Kidney glomerular epithelial cell (primary cell): ENCODE data around the gene GALNTL6.

ENCODE experiments used
- DNase-seq: peaks from one replicate; lab custom pipeline; 2025; lab: John Stamatoyannopoulos, UW

GALNTL6 gene

DNA sequence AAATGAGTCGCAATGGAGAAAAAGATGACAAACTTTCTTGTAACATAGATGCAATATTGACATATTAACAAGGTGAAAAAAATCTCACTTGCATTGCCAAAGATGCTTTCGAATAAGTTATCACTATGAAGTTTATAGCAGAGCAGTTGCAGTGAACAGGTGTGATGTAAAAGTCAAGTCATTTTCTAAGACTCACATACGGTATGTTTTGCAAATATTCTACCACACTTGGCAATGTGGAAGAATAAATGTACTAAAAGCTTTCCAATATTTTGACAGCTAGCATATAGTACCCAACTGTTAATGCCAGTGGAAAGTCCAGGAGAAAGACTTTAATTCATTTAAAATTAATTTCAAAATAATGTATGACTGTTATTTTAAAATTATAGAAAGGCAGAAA lies 76.5 kb downstream of the GALNTL6 start:
- DNase-seq, result no peak

- DNase-seq, result no peak
Measured at GRCh38 chr4:171891038-171891437, 77.8 kb downstream of the GALNTL6 start.

DNA sequence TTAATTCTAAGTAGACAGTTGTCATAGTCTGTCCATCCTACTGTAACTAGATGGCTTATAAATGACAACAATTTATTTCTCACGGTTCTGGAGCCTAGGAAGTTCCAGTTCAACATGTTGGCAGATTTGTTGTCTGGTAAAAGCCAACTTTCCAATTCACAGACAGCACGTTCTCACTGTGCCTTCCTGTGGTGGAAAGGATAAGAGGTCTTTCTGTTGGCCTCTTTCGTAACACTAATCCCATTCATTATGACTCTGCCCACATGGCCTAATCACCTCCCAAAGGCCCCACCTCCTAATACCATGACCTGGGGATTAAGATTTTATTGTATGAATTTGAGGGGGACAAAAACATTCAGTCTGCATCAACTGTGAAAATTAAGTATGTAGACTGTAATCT lies 83.2 kb downstream of the GALNTL6 start:
- DNase-seq, result no peak

DNA sequence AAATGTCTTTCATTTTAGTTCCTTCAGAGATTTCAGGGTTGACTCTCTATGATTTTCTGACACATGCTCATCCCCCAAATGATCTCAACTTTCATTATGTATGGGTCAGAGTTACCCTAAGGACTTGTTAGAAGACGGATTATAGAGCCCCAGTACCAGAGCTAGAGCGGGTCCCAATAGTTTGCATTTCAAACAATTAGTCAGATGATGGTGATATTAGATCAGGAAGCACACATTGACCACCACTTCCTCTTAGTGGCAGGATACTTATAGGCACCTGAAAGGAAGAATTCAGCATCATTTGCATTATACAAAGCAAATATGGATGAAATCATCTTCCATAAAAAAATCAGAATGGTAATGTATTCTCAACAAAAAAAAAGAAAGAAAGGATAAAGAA lies 106.1 kb downstream of the GALNTL6 start:
- DNase-seq, result no peak

GRCh38 chr4:171920901-171921300 lies 107.7 kb downstream of the GALNTL6 start:
- no peak for DNase-seq

DNA sequence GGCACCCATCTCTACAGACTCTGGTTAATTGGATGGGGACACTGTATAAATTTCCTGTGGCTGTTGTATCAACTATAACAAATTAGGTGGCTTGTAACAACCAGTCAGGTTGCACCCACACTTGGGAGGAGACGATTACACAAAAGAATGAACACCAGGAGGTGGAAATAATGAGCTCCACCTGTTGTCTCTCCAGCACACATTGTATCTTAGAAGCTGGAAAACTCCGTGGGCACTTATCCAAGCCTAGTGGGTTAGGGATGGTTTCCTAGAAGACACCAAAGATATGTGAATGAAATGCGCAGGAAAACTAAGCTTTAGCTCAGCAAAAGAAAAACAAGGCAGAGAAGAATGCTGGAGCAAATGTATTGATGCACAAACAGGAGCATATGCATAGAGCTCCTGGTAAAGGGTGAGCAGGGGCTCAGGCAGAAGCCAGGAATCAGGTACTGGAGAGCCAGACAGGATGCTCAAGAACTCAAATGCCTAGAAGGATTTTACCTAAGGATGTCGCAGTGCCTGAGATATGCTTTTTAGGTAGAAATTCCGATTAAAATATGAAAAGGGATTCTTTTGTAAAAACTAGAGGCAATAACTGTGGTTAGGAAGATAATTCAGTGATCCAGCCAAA lies 111.7 kb downstream of the GALNTL6 start:
- DNase-seq, result no peak

- DNase-seq, result no peak
Measured at GRCh38 chr4:171928336-171928735, 115.1 kb downstream of the GALNTL6 start.

- no peak for DNase-seq
Measured at GRCh38 chr4:171929477-171929876, 116.3 kb downstream of the GALNTL6 start.

- no peak for DNase-seq
Measured at GRCh38 chr4:171929907-171930306, 116.7 kb downstream of the GALNTL6 start.

DNA sequence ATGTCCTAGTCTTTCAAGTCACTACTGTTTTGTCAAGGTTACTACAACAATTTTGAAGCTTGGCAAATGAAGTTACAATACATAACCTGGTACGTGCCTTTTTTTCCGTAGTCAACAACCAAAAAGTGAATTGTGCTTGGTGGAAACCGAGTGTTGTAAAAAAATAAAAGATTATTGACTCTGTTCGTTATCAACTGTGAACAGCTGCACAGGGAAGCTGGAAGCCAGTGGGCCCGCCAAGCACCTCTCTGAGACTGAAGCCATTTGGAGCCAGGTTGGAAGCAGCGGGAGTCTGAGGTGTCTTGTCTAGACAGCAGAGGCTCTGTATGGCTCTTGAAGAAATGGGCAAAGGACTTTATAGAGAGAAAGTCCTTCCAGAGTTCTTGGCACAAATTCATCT lies 119.0 kb downstream of the GALNTL6 start:
- DNase-seq, result no peak

GRCh38 chr4:171940656-171941055 lies 127.5 kb downstream of the GALNTL6 start:
- no peak for DNase-seq

DNA sequence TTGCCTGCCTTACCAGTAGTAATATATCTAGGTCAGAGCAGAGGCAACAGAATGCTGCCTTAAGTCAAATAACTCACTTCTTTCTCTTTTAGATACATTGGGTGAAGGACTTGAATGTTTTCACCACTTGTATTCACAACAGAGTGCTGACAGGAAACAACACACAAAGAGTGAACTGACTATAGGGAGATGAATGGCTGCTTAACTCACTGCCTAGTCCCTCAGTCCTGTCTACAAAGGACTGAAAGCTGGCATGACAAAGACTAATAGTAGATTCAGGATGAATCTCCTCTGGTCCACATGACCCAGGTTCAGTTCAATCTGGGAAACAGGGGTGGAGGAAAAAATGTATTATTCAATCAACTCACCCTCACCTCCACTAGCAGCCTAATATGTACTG lies 134.2 kb downstream of the GALNTL6 start:
- no peak for DNase-seq

DNA sequence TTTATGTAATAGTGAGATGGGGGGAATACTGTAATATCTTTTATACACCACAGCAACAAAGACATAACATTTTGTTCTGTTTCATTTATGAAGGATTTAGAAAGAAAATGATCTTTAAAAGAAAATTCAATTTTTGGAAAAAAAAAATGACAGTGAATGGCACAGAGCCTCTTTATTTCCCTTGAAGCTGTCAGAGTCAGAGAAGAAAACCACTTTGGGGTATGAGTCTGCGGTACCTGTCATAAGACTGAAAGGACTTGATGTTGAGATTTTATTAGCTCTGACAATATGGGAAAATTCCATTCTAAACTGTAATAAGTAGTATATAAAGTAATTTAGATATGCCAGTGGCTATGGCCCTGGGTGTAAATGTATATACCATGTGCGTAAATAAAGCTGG lies 134.8 kb downstream of the GALNTL6 start:
- no peak for DNase-seq

DNA sequence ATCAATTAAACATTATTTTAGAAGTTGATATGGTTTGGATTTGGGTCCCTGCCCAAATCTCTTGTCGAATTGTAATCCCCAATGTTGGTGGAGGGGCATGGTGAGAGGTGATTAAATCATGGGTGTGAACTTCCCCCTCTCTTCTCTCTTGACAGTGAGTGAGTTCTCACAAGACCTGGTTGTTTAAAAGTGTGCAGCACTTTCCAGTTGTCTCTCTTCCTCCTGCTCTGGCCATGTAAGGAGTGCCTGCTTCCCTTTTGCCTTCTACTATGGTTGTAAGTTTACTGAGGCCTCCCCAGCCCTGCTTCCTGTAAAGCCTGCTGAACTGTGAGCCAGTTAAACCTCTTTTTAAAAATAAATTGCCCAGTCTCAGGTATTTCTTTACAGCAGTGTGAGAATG lies 141.4 kb downstream of the GALNTL6 start:
- DNase-seq, result no peak

GRCh38 chr4:171956678-171957077 lies 143.5 kb downstream of the GALNTL6 start:
- no peak for DNase-seq

- no peak for DNase-seq
Measured at GRCh38 chr4:171962110-171962509, 148.9 kb downstream of the GALNTL6 start.

DNA sequence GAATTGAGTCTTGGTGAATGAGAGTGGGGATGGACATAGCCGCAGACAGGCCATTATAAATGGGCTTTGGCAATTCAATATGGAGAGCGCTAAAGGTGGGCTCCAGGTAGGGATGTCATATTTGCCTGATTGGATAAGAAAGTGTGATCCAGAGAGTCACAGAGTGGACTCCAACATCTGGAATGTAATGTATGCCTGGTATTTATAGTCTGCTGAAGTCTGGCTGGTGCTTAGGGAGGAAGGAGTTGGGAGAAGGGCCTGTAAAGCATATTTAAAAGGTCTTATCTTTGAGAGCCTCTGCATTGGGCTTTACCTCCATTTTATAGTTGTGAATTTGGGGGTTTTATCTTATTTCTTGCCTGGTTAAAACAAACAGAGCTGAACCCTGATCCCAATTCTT lies 153.2 kb downstream of the GALNTL6 start:
- DNase-seq, result no peak

DNA sequence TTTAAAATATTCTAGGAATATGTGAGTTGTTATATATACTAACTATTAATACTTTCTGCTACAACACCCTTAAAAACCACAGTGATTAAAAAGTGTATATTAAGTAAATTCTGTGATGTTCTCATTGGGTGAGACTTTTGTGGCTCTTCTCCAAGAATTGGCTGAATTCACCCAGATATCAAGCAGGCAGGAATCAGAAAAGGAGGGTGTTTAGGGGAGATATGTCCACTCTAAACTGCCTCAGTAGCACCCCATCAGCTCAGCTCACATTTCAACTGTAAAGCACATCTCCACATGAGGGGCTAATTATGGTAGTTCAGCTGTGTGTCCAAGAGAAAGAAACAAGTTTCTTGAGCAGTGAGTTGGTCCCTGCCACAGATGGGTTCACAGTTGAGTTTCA lies 165.0 kb downstream of the GALNTL6 start:
- no peak for DNase-seq

- DNase-seq, result no peak
Measured at GRCh38 chr4:171979461-171979860, 166.3 kb downstream of the GALNTL6 start.

GRCh38 chr4:171981185-171981584 lies 168.0 kb downstream of the GALNTL6 start:
- no peak for DNase-seq

GRCh38 chr4:171983935-171984805 lies 171.0 kb downstream of the GALNTL6 start:
- no peak for DNase-seq

DNA sequence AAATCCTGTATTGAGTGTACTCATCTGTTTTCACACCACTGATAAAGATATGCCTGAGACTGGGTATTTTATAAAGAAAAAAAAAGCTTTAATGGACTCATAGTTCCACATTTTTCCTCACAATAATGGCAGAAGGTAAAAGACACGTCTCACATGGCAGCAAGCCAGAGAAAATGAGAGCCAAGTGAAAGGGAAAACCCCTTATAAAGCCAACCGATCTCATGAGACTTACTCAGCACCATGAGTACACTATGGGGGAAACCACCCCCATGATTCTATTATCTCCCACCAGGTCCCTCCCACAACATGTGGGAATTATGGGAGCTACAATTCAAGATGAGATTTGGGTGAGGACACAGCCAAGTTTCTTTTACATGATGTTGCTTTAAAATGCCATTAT lies 171.9 kb downstream of the GALNTL6 start:
- no peak for DNase-seq

GRCh38 chr4:171993247-171993646 lies 180.0 kb downstream of the GALNTL6 start:
- DNase-seq, result no peak

GRCh38 chr4:172007889-172008288 lies 194.7 kb downstream of the GALNTL6 start:
- no peak for DNase-seq
